GM12873 (cell line): ENCODE measurements around the gene NPNT.

Source experiments
- TF ChIP-seq, protein P1 (sequence below): IDR thresholded peaks from 2 replicates; pipeline ENCODE4 v1.5.1; 2012; ENCODE audit warnings: low read depth, mild to moderate bottlenecking, moderate library complexity, low read length, control low read depth; ENCODE audit not compliant: insufficient read depth; ENCODE audit errors: missing control alignments

NPNT gene

DNA sequence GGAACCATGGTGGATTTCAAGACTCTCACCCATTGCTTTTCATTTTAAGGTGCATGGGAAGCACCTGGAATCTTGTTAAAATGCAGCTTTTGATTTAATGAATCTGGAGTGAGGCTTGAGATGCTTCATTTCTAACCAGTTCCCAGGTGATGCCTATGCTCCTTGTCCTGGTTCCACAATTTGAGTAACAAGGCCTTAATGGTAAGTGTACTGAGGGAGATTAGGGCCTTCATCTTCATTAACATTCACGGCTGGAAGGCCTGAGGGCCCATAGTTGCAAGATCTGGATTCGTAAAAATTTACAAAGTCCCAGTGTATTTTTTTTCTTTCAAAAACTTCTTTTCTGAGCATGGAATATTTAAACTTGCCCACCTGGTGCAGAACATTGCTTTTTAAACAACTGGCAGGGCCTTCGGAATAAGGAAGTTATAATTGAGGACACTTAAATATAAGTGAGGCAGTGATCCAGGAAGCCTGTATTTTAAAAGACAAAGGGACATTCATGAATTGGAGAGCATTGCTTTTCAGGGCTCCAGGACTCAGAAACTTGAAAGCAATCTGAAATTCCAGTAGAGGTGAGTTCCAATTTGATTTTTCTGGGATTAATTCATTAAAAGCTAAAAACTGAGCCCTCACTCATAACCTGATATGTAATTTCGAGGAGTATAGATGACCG is 77.8 kb downstream of the NPNT start:
- TF ChIP-seq, protein P1, sequence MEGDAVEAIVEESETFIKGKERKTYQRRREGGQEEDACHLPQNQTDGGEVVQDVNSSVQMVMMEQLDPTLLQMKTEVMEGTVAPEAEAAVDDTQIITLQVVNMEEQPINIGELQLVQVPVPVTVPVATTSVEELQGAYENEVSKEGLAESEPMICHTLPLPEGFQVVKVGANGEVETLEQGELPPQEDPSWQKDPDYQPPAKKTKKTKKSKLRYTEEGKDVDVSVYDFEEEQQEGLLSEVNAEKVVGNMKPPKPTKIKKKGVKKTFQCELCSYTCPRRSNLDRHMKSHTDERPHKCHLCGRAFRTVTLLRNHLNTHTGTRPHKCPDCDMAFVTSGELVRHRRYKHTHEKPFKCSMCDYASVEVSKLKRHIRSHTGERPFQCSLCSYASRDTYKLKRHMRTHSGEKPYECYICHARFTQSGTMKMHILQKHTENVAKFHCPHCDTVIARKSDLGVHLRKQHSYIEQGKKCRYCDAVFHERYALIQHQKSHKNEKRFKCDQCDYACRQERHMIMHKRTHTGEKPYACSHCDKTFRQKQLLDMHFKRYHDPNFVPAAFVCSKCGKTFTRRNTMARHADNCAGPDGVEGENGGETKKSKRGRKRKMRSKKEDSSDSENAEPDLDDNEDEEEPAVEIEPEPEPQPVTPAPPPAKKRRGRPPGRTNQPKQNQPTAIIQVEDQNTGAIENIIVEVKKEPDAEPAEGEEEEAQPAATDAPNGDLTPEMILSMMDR: no peak

- TF ChIP-seq, protein P1: no peak
These were observed 81.6 kb downstream of the NPNT start for GRCh38 chr4:105976915-105977314.

GRCh38 chr4:105978684-105979296 is 83.5 kb downstream of the NPNT start:
- TF ChIP-seq, protein P1: no peak

- TF ChIP-seq, protein P1: no peak
These were observed 84.2 kb downstream of the NPNT start for GRCh38 chr4:105979506-105979905.

DNA sequence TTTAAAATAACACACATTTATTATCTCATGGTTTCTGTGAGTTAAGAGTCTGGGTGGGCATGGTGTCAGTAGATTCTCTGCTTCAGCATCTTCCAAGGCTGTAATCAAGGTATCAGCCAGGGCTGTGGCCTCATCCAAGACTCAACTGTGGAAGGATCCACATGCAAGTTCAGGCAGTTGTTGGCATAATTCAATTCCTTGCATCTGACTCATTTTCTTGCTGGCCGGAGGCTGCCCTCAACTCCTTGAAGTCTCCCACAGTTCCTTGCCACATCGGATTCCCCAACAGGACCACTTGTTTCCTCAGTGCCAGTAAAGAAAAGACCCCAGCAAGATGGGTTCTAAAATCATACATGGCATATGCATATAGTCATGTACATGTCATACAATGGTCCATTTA is 93.4 kb downstream of the NPNT start:
- TF ChIP-seq, protein P1: no peak

DNA sequence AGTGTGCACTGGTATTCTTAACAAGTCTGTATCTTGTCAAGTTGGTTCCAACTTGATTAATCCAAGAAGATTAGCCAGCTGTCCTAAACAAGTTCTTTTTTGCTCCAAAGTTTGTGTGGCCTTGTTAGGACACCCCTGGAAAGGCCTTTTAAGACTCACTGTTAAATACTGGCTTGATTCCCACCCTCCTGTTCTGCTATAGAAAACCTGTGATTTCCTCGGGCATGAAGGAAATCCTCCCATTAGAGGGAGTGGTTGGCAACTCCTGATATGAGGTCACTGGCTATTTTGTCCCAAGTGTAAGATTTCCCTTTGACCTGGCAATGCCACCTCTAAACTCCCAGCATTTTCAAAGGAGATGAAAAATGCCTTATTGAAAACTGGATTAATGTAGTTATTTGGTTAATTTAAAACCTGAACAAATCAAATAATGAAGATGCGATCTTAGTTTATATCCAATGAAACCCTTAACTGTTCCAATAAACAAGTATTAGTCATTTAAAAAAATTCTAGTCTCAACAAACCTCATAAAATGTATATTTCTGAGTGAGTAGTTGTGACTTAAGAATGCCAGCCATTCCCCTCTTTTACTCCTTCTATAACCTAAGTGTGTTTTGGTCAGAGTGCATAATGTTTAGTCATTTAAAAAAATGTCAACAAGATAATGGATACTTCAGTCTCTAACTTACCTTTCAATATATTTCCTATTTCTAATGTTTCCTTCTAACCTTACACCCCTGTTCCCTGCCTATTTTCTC is 94.4 kb downstream of the NPNT start:
- TF ChIP-seq, protein P1: no peak

DNA sequence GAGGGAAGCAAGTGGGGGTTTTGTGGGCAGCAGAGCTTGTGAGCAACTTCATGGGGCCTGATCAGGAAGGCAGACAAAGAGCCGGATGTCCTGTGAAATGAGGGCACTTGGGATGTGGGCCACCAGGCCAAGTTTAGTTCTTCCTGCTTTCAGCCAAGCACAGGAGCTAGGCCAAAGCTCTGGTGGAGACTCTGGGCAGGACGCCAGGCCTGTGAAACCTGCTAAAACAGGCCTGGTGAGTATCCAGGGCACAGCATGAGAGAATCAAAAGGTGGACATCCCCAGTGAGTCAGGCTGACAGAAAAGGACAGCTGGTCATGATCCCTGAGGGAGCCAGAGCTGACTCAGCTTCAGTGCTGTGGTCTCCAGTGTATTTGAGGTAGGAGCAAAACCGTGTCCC is 95.7 kb downstream of the NPNT start:
- TF ChIP-seq, protein P1: no peak
